GM13976 (cell line): ENCODE data around the gene CARD10.

ENCODE experiments used
- DNase-seq: peaks from one replicate; pipeline ENCODE4 v3.0.0; 2012; ENCODE audit warnings: low spot score
- in situ Hi-C: fragments of 300-500 bp; cut with MboI; formaldehyde crosslinking; loops from one replicate; pipeline ENCODE4 v1.12.0; 2022; ENCODE audit warnings: low sequenced_read_pairs, mixed read lengths, inconsistent platforms; ENCODE audit not compliant: unreplicated experiment
- TF ChIP-seq, protein P1 (sequence below): IDR thresholded peaks from 2 replicates; pipeline ENCODE4 v1.5.1; 2012; ENCODE audit warnings: borderline replicate concordance, mild to moderate bottlenecking; ENCODE audit not compliant: insufficient read depth; ENCODE audit errors: extremely low read depth, missing control alignments, control extremely low read depth

The CARD10 gene

DNA sequence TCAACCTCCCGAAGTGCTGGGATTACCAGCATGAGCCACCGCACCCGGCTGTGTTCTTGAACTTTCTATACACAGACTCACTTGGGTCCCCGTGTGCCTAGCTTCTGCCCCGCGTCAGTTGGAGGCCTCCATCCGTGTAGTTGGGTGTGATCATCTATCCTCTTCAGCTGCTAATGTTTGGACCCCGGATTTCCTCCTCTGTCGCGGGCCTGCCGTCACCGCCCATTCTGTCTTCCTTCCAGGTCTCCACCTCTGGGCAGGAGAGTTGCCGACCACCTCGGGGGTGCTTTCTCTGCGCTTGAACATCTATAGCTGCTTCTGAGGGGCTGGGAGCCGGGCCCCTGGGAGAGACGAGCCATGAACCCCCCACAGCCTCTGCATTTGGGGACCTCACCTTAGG is 46.6 kb upstream of the CARD10 start:
- DNase-seq, result no peak
- TF ChIP-seq, protein P1, sequence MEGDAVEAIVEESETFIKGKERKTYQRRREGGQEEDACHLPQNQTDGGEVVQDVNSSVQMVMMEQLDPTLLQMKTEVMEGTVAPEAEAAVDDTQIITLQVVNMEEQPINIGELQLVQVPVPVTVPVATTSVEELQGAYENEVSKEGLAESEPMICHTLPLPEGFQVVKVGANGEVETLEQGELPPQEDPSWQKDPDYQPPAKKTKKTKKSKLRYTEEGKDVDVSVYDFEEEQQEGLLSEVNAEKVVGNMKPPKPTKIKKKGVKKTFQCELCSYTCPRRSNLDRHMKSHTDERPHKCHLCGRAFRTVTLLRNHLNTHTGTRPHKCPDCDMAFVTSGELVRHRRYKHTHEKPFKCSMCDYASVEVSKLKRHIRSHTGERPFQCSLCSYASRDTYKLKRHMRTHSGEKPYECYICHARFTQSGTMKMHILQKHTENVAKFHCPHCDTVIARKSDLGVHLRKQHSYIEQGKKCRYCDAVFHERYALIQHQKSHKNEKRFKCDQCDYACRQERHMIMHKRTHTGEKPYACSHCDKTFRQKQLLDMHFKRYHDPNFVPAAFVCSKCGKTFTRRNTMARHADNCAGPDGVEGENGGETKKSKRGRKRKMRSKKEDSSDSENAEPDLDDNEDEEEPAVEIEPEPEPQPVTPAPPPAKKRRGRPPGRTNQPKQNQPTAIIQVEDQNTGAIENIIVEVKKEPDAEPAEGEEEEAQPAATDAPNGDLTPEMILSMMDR, result no peak
- in situ Hi-C loops, result no loop called here

DNA sequence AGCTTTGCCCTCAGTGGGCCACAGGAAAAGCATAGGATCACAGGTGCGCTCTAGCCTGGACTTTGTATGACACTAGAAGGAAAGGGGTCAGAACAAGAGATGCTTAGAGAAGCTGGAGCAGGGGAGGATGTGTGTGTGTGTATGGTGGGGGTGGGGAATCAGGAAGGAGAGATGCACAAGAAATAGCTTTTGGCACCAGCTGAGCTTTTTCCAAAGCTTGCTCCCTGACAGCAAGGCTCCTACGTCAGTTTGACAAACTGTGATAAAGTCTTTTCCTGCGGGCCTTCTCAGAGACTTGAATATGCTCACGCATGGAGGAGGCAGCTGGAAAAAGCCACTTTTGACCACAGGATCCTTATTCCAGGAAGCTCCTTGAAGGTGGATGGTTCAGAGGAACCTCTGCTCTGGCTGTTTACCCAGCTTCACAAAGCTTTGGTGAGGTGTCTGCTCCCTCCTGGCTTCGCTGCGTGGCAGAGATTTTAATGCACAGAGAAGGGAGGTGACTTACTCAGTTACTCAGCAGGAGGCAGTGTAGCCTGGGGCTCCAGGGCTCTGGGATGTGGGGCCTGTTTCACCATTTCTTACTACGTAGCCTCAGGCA is 45.0 kb upstream of the CARD10 start:
- in situ Hi-C loops, result no loop called here
- DNase-seq, result no peak
- TF ChIP-seq, protein P1, result no peak

DNA sequence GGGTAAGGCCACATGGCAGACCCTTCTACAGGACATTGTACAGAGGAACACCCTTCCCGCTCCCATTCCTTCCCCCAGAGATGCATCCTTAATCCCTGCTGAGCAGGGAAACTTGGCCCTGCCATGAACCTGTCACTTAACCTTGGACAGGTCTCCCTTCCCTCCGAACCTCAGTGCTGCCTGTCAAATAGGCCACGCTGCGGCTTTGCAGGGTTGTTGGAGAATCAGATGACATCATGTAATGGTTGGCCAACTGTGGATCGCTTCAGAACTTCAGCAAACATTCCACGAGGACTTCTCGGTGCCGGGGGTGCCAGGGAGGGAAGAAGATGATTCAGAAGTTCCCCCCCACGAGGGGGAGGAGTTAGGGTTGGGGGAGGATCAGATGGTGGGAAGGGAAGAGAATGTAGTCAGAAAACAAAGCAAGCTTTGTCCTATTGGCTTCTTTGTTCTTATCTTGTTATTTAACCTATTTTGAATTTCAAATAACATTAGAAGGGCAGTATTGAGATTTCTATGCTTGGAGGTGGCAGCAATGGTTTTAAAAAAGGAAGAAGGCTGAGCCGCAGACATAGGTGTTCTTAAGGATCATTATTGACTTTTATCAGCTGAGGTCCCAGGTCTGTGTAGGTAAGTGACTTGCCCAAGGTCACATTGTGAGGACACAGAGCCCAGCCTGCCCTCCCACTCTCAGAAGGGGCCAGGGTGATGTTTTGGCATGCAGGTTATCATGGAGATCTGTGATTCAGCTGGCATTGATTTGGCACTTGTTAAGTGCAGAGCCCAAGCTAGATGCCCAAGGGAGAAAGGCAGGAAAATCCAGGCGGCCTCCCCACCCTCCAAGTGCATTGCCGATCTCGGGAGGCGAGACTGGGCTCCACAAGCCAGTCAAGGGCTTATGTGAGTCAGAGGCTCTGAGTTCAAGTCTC is 44.2 kb upstream of the CARD10 start:
- DNase-seq, result no peak
- TF ChIP-seq, protein P1, result no peak
- in situ Hi-C loops, result no loop called here

DNA sequence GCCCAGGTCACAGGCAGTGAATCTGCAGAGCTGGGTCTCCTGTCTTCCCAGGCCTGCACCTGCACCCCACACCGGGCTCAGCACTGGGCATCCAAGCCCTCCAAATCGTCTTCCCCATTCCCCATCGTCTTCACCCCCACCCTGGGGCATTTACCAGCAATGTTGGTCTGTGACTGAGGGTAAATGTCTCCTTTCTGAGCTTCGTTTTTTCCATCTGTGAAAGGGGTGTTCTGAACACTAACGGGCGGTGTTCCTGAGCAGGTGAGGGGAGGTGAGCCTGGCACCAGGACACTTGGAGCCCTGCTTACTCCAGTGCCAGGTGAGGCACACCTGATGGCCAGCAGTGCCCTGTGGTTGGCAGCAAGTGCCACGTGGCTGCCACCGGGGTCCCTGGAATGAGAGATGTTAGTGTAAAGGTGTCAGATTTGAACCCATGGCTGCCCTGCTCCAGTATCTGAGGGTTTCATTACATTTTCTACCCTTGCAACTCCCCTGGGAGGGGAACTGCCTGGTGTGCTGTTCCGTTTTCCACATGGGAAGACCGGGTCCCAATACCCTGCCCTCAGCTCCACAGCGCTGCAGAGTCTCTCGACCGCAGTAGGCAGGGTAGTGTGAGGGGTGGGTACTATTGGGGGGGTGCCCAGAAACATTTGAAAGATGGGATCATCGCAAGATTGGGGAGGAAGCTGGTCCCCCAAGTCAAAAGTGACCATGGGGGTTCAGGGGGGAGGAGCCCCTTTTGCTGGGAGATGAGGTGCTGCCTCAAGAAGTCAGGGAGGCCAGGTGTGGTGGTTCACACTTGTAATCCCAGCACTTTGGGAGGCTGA is 43.0 kb upstream of the CARD10 start:
- TF ChIP-seq, protein P1, result no peak
- in situ Hi-C loops, result no loop called here
- no peak for DNase-seq

DNA sequence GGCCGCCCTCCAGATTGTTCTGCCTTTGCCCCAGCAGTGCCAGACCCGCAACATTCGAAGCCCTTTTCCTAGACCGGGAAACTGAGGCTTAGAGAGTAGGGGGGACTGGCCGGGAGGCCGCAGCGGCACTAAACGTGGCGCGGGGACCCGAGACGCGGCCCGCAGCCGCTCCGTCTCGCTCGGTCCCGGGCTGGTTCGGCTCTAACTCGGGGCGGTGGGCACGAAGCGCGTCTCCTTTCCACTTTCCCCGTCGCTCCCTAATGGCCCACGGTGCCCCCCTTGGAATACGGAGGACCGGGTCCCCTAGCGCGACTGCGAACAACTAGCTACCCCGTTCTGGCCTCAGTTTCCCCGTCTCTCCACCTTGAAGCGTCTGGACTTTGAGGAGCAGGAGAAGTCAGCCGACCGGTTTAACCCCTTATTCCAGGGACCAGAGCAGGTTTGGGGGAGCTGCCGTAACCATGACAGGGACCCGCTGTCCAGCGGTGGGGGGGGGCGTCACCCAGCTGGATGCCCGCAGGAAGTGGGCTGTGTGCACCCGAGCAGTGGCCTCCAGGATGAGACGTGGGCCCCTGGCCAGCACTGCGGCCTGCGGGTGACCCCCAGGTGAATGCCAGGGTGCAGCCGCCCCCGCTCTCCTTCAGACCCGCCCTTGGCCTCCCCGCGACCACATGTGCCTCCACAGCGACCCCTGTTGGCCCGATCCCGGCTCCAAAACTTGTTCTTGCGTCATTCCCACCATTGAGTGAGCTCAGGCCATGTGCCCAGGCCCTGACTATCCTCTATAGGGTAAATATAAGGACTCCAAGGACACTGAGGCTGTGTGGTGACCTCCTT is 42.2 kb upstream of the CARD10 start:
- TF ChIP-seq, protein P1, result peak; percentile 53
- DNase-seq, result peak; percentile 91
- in situ Hi-C loops, result no loop called here
